Right renal cortex interstitium (tissue), 3 donors: ENCODE data around the gene CTNNA3. TPM values are rescaled to one million over a fixed set of nuclear protein-coding genes. Genes with fewer than 3 reads are reported as not detected.

Experiments used
- DNase-seq, 3 donors: peaks; one replicate each; pipeline ENCODE4 v3.0.0-alpha.2; 2013; ENCODE audit warnings: low read depth in 3 of 3, low spot score in 2 of 3
- polyA plus RNA-seq, 3 donors: library from polyadenylated mRNA; unstranded; fragments of 120-200 nt; gene quantifications; one replicate each; pipeline ENCODE4 v1.2.1, GENCODE V29; 2013; ENCODE audit not compliant: insufficient read length in 3 of 3

Gene CTNNA3
- polyA plus RNA-seq, 3 donors = 4.0 to 6.3 (median 4.8) TPM

DNA sequence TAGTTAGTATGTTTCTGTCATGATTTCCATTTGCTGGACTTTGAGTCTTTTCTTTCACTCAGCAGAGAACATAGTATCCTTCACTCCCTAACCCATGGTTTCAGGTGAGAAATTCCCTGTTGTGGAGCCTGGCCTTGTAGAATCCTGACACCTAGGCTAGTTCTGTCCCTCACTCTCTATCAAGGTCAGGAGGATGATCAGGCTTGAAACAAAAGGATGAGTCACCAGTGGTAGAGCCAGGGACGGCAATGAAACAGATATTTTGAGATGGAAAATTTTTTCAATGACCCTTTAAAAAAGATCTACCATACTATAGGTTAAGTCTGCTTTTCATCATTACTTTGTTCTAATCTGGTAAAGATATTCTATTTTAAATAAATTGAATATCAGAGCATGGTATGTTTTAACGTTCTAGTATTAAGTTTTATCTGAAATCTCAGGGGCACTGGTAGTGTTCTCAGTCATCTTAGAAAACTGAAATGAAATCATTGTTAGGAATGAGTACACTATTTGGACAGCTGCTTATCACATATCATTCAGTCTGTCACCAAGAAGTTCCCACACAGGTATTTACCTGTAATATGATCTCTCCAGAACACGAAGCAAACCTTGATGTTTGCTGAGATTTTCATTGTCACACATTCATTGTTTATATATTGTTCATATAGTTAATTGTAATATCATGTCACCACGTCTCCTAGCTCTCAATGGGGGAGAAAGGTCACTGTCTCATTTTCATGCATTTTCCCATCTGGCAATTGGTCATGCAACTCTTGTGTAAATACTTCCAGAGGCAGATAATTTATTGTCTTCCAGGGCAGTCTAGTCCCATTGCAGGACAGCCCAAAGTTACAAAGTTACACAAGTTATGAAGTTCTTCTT, 1070.0 kb downstream of the CTNNA3 start:
- DNase-seq = no peak

GRCh38 chr10:66622050-66622449, 1073.9 kb downstream of the CTNNA3 start:
- DNase-seq = no peak

GRCh38 chr10:66604195-66604594, 1091.8 kb downstream of the CTNNA3 start:
- no peak for DNase-seq

GRCh38 chr10:66591865-66592264, 1104.1 kb downstream of the CTNNA3 start:
- no peak for DNase-seq

DNA sequence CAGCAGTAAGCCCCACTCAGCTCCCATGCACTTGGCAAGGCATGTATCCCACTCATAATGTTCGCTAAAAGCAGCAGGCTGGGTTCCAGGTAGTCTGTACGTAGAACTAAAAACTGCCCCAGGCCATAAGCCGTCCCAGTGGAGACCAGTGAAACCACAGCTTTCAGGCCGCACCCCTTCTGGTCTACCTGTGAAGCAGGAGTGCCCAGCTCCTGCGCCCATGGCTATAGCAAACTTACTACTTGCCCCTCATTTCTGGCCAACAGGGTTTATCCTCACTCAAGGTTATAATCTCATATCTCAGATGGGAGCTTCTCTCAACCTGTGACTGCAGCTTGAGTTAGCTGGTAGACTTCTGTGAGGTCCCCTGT, 1108.3 kb downstream of the CTNNA3 start:
- DNase-seq = no peak

DNA sequence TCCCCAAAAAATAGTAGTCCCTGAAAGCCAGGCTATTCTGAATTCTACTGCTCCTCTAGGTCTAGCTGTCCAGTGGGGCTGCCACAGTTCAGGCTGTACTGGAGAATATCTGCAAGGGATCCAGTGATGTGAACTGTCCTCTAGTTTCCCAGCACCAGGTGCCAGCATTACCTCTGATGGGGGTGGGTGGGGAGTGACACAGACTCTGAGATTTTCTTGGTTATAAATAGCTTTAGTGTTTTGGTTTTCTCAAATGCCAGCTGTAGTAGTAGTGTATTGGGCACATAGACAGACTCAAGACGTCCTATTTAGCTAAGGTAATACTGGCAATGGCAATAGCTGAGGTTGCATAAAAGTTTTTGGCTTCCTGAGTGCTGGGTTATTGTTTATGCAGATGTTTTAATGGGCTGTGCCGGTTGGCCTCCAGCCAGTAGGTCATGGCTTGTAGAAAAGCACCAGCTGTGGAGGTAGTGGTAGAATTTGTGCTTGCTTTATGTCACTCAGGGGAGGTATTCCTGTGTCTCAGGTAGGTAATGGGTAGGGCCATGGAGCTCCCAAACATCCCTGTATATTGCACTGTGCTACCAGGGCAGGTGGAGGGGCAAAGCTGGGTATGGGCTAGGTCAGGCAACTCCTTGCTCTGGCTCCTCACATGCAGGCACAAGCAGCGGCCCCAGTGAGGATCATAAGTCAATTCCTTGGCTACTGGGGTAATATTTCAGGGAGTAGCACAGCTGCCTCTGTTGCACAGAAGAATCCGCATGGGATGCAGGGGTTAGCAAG, 1108.9 kb downstream of the CTNNA3 start:
- DNase-seq = no peak

- DNase-seq = no peak
Measured at GRCh38 chr10:66586073-66586472, 1109.9 kb downstream of the CTNNA3 start.

- no peak for DNase-seq
Measured at GRCh38 chr10:66575251-66575855, 1120.6 kb downstream of the CTNNA3 start.

DNA sequence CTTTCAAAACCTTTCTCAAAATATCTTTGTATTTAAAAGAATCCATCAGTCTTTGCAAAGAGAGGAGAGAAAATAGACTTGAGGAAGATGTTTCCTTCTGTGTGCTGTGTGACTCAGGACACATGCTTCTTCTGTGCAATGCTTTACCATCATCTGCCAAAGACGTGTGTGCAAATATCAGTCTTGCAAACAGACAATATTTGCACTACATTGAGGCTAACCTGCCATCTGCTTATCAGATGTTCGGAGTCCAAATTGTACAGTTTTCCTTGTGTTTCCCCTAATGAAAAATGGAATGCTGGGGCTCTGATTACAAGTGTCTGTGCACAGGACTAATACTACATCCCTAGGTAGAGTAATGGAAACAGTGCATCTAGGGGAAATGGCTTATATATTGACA, 1123.3 kb downstream of the CTNNA3 start:
- no peak for DNase-seq

- no peak for DNase-seq
Measured at GRCh38 chr10:66565999-66566398, 1130.0 kb downstream of the CTNNA3 start.

DNA sequence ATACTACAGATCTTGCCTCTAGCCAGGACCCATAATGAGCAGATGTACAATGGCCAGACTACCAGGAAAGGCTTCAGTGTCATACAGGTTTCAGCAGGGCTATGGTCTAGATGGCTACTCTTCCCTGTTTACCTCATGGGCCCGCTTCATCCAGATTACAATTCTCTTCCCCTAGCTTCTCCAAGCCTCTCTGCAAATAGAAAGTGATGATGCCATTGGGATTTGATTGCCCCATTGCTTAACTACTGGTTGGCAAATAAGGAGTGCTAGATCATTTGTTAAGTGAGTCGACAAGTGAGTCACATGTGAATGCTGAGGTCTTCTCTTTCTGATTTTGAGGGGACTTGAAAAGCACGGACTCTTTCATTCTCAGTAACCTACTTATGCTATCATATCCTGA, 1131.7 kb downstream of the CTNNA3 start:
- DNase-seq = no peak

DNA sequence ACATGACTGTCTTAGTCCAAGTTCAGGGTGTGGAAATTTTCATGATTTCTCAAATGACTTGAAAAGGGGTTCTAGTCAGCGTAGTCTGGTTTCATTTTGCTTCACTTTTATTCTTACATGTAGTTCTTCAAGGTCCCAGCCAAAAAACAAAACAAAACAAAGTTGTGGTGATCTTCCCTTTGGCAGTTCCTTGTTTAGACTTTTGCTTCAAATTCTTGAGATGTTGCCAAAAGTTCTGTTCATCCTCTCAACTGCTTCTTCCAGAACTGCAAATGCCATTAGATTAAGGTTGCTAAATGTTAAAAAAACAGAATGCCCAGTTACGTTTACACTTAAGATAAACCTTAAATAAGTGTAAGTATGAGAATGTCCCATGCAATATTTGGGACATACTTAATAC, 1140.9 kb downstream of the CTNNA3 start:
- no peak for DNase-seq

GRCh38 chr10:66552331-66552730, 1143.7 kb downstream of the CTNNA3 start:
- no peak for DNase-seq

- no peak for DNase-seq
Measured at GRCh38 chr10:66550351-66550750, 1145.6 kb downstream of the CTNNA3 start.

DNA sequence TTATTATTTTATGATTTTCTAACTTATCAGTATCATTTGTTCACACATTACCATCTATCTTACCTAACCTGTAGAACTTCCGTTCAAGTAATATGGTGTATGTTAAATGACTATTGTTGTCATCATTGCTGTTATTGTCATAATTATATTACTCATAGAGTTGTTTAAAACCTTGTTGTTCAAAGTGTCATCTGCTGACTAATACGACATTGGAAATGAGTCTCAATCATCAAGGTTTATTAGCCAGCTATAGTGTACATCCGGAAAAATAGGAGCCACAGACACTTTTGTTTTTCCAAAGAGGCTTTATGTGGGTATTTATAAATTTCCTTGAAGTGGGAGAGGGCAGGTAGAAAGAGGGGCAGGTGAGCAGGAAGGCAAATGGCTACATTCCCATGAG, 1157.1 kb downstream of the CTNNA3 start:
- no peak for DNase-seq

GRCh38 chr10:66538371-66538770, 1157.6 kb downstream of the CTNNA3 start:
- no peak for DNase-seq

GRCh38 chr10:66537186-66537585, 1158.8 kb downstream of the CTNNA3 start:
- DNase-seq = no peak

- no peak for DNase-seq
Measured at GRCh38 chr10:66535439-66535838, 1160.6 kb downstream of the CTNNA3 start.

DNA sequence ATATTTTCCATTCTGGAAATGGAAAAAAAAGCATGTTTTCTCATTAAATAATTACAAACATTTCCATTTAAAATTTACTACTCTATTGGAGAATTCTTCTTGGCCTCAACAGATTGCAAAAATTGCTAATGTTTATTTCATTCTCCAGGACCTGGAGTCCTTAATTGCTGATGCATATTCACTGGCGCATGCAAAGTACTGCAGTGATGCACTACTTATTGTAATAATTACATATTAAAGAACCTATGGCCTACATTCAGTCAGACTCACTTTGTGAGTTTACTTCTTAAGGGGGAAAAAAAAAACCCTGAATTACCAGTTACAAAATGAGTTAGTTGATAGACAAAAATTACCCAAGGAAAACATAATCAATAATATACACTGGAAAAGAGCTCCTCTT, 1161.1 kb downstream of the CTNNA3 start:
- no peak for DNase-seq

DNA sequence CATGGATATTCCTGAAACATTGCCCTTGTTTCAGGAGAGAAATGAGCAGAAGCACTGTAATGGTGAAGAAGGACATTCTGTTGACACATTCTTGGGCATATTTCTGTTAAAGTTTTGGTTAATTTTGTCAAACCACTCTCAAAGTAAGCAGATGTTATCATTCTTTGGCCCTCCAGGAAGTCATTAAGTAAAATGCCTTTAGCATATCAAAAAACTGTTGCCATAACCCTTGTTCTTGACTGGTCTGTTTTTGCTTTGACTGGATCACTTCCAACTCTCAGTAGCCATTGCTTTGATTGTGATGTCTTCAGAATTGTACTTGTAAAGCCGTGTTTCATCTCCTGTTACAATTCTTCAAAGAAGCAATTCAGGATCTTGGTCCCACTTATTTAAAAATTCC, 1174.5 kb downstream of the CTNNA3 start:
- DNase-seq = no peak

- no peak for DNase-seq
Measured at GRCh38 chr10:66519616-66520015, 1176.4 kb downstream of the CTNNA3 start.

DNA sequence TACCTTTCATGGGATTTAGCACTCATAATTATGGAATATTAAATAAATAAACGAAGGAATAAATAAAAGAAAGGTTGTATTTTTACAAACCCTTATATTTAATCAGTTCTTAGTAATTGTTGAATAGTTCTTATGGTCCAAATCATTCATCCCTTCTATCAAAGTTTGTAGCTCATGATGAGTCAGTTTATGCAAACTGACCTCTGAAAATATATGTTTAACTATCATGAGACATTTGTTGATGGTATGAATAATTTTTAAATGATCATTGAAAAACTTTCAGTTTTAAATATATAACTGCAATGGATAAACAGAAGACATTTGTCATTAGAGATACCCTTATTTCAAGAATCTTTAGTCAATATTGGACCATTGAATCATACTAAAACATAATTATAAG, 1181.3 kb downstream of the CTNNA3 start:
- no peak for DNase-seq
